Measurements from ENCODE around the gene PRM2.
"Not testable (repeated sequence)": the region's sequence is repeated elsewhere in the genome, so short reads cannot be mapped to it uniquely, and the experiment has no call there.

The PRM2 gene

DNA sequence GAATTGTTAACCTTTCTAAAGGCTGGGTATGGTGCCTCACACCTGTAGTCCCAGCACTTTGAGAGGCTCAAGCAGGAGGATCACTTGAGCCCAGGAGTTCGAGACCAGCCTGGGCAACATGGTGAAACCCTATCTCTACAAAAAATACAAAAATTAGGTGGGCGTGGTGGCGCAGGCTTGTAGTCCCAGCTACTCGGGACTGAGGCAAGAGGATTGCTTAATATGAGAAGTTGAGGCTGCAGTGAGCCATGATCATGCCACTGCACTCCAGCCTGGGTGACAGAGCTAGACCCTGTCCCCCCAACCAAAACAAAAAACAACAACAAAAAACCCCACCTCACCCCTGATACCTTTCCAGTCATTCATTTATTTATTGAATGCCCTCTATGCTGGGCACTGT lies 13.4 kb upstream of the PRM2 start:
- DNase-seq (ENCODE audit: low spot score) = not testable (repeated sequence)

DNA sequence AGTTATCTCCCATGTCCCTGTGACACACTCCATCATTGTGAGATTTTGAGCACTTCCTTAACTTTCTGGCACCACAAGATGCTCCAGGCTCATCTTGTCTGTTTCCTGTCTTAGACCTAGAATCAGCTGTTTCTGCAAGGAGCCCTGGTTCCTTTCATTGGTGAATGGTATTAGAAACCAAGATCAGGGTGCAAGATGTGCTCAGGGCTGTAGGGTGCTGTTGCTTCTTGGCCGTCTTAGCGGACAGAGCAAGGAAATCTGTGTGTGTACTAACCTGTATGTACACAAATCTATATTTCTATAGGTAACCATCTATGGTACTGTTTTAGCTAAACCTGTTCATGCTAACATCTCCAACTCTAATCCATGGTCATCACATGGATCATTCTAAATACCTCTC lies 12.9 kb upstream of the PRM2 start:
- DNase-seq (ENCODE audit: low spot score) = no peak

DNA sequence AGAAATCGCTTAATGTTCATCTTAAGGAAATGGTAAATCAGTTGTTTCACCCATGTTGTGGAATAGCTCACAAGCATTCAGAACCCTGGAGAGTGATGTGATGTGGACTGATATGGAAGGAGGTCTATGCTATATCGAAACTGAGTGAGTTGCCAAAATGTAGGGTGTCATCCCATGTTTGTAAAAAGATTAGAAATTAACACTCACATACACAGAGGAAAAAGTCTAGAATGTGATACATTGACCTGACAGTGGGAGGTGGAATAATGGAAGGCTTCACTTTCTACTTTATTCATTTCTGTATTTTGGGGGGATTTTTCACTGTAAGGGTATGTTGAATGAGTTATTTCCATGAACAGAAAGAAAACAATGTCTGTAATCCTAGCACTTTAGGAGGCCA lies 9.6 kb upstream of the PRM2 start:
- DNase-seq (ENCODE audit: low spot score) = no peak

DNA sequence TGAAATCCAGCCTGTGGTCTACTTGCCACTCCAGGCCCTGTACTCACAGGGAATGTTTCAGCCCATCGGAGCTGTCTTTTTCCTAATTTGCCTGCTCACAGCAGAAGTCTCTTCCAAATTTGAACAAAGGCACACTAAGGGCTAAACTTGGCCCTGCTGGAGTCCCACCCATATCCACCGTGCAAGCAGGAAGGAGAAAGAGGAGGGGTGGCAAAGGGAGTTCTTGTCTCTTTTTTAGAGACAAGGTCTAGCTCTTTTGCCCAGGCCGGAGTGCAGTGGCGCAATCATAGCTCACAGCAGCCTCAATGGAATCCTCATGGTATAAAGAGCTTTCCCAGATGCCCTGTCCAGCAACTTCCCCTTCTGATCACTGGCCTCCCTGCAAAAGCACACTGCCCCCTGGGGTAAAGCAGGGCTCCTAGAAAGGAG lies 7.6 kb upstream of the PRM2 start:
- no peak for DNase-seq (ENCODE audit: low spot score)

DNA sequence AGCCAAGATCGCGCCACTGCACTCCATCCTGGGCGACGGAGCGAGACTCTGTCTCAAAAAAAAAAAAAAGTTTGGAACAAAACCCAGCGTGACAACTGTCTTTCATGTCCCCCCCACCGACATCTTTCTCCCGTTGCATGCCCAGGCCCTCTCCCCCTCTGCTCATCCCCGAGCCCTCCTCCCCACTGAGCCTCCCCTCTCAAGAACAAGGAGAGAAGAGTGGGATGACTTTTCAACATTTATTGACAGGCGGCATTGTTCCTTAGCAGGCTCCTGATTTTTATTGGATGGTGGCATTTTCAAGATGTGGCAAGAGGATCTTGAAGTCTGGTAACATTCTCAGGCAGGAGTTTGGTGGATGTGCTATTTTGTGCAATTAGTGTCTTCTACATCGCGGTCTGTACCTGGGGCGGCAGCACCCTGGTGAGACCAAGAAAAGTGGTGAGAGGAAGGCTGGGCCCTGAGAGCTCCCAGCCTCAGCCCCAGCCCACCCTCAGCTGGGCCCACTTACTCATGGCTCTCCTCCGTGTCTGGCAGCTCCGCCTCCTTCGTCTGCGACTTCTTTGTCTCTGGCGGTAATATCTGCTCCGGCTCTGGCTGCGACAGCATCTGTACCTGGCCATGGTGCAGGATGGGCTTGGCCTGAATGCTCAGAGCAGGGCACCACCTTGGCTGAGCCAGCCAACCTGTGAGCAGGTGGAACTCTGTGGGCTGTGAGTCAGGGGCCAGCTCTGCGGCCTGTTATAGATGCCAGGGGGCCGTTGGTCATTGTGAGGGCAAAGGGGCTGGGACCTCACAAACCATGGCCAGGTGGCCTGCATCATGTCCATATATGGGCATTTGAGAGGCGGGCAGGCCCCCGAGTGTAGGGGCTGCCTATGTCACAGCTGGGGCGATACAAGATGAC lies 4.6 kb upstream of the PRM2 start, which contains the start of gene PRM1:
Gene PRM1 (minus strand): TSS at position 715 of the 907 bp plus-strand sequence. CDS start 92 bp downstream, at position 623.
- no peak for DNase-seq (ENCODE audit: low spot score)

DNA sequence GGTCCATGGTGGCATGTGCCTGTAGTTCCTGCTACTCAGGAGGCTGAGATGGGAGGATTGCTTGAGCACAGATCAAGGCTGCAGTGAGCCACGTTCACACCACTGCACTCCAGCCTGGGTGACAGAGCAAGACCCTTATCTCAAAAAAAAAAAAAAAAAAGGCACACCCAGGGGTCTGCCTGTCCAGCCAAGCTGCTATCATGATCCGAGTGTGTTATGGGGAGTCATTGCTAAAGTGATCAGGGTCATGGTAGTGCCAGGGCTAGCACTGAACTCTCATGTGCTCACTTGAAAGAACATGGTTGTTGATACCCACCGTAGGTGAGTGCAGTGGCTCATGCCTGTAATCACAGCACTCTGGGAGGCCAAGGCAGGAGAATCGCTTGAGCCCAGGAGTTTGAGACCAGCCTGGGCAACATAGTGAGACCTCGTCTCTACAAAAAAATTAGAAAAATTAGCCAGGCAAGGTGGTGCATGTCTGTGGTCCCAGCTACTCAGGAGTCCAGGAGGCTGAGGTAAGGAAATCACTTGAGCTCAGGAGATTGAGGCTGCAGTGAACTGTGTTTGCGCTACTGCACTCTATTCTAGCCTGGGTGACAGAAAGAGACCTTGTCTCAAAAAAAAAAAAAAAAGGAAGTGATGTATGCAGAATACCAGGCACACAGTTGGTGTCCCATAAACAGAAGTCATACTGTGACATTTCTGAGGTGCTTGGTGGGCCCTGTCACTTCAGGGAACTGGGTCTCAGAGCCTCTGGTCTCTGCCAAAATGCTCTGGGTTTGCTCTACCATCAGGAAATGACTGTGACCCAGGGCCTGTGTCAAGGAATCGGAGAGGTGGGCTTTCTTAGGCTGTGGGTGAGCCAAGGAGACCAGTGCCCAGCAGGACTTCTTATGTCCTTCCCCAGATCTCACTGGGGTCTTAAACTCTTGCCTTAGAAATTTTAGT lies 2.7 kb upstream of the PRM2 start:
- DNase-seq (ENCODE audit: low spot score) = no peak

DNA sequence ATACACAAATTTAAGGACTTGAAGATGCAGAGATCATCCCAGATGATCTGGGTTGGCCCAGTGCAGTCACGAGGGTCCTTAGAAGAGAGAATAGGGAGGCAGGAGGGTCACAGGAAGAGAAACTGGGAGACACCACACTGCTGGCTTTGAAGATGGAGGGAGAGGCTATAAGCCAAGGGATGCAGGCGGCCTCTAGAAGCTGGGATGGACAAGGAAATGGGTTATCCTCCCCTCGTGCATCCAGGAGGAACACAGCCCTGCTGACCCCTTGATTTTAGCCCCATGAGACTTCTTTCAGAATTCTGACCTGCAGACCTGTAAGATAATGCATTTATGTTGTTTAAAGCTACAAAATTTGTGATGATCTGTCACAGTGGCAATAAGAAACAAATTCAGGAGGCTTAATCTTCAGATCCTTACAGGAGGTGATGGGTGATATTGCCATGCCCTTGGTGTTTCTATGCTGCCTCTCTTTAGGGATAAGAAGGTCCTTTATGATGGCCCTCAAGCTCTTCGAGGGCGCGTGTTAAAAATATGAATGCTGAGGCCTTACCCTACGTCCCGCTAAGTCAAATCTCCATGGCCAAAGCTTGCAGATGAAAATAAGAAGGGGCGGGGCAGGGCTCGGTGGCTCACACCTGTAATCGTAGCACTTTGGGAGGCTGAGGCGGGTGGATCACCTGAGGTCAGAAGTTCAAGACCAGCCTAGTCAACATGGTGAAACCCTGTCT lies 1.5 kb upstream of the PRM2 start:
- no peak for DNase-seq (ENCODE audit: low spot score)

DNA sequence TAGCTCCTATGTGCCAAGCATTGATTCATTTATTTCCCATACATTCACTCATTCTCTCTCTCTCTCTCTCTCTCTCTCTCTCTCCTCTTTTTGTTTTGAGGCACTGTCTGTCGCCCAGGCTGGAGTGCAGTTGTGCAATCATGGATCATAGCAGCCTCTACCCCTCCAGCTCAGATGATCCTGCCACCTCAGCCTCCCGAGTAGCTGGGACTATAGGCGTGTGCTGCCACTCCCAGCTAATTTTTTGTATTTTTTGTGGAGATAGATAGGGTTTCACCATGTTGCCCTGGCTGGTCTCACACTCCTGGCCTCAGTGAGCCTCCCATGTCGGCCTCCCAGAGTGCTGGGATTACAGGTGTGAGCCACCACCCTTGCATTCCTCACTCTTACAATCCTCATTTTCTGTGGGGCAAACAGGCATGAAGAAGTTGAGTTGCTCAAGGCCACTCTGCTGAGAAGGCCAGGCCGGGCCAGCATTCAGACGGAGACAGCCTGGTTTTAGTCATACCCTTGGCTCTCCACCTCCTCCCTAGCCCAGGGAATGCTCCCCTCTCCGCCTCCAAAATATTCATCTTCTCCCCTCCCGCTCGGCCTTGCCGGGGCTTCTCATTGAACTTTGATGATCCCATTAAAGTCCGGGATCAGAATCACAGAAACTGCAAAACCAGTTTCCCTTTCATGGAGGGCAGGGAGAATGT lies 765 bp upstream of the PRM2 start:
- no peak for DNase-seq (ENCODE audit: low spot score)

DNA sequence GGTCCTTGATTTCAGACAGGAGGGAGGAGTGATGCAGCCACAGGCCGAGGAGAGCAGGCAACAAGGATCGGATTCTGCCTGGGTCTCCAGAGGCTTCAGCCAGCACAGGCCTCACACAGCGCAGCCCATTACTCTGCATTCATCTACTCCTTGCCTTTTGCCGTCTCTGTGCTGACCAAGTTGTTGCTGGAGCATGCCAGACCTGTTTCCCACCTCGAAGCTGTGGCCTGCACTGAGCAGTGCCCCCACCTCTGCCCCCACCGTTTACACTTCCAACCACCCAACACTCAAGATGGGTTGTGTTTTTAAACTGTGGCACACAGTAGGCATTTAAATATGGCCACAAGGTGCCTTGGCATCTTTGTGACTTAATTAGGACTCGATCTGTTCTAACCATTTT lies 1.3 kb downstream of the PRM2 start:
- DNase-seq (ENCODE audit: low spot score) = no peak

DNA sequence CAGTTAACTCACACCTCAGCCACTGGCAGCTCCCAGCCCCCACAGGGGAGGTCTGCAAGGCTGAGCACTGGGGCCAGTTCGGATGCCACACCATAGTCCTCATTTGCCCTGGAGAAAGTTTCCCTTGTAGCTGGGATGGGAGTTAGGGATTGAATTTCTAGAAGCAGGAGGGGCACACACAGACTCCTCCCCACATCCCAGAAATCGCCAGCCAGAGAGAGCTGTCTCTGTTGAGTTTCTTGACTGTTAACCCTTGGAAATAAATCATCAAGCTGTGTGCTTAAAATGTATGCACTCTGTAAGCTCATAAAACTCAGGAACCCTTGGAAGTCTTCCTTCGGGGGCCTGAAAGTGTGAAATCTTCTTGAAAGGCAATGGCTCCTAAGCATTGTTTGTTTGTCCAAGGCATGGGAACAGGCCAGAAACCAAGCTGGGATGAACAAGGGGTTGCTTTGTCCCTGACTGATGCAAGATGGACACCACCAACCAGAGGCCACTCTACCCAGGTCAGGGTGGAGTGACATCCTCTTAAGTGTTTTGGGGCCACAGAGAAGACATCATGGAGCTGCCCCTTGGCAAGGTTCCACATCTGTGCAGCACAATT lies 2.5 kb downstream of the PRM2 start:
- no peak for DNase-seq (ENCODE audit: low spot score)

DNA sequence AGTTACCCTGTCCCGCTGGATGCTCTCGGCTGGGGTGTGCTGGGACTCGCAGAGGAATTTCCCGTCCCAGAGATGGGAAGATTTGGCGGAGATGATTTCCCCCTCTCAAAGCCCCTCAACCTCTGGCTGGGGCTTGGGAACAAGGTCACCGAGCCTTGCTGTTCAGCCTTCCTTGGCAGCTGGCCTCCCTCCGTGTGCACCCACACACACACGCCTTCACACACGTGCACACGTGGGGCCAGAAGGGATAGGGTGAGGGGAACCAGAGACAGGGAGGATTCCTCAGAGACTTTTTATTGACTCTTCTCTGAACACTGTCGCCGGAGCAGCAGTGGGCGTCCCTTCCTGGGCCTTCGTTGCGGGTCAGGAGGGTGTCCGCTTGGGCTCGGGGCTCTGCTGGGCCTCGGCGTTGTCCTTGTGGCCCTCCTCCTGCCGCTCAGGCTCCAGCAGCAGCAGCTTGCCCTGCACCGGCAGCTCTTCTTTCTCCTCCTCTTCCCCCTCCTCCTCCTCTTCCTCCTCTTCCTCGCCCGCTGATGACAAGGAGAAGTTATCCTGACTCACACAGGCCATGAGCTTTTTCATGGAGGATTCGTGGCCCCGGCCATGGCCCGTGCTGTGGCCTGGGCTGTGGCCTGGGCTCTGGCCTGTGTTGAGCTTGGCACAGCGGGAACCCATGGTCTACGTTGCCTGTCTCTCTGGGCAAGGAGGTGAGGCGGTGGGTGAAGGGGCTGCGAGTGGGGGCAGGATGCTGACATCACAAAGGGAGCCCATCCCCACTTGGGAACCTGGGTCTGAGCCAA lies 3.2 kb downstream of the PRM2 start, which contains the start of gene PRM3:
Gene PRM3 (minus strand): TSS at position 709 of the 800 bp plus-strand sequence. CDS start 34 bp downstream, at position 675.
- no peak for DNase-seq (ENCODE audit: low spot score)

DNA sequence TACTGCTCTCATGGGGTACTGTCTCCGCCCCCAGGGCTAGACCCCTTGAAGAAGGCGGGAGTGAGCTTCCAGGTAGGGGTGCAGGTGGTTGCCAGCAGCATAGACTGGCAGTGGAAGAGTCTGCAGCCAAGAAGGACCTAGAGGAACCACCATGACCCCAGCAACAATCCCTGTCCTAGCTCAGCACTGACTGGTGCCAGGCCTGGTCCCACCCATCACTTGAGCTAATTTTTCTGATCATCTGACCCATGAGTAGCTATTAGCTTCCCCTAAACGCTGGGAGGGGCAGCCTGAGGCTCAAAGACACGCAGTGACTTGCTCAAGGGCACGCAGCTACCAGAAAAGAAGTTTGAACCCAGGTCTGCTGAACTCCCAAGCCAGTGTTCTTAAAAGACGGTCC lies 3.8 kb downstream of the PRM2 start:
- no peak for DNase-seq (ENCODE audit: low spot score)

DNA sequence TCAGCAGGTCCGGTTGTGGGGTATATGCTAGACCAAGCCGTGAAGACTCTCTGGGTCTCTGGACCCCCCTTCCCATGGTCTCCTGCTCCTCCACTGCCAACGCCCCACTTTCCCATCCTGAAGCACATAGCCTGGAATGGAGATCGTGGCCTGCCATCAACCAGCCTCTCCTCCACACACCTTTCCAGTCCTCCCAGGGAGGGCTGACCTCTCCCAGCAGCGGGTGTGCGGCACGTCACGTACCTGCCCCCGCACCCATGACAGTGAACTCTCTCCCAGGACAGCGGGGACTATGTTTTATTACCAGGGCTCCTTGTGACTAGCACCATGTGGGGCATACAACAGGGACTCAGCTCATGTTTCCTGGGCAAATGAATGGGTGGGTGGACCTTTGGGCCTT lies 4.7 kb downstream of the PRM2 start:
- no peak for DNase-seq (ENCODE audit: low spot score)

DNA sequence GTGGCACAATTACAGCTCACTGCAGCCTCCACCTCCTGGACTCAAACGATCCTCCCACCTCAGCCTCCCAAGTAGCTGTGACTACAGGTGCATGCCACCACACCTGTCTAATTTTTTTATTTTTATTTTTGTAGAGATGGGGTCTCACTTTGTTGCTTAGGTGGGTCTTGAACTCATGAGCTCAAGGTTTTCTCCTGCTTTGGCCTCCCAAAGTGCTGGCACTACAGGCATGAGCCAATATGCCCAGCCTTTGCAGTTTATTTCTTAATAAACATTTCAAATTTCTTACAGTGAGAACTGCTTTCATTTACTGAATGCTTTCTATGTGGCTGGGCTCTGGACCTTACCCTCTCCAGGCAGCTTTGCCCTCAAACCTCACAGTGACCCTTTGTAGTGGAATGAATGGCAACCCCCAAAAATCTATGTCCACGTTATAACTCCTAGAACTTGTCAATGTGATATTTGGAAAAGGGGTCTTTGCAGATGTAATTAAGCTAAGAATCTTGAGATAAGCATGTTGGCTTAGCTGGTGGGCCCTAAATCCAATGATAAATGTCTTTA lies 5.6 kb downstream of the PRM2 start:
- DNase-seq (ENCODE audit: low spot score) = no peak

DNA sequence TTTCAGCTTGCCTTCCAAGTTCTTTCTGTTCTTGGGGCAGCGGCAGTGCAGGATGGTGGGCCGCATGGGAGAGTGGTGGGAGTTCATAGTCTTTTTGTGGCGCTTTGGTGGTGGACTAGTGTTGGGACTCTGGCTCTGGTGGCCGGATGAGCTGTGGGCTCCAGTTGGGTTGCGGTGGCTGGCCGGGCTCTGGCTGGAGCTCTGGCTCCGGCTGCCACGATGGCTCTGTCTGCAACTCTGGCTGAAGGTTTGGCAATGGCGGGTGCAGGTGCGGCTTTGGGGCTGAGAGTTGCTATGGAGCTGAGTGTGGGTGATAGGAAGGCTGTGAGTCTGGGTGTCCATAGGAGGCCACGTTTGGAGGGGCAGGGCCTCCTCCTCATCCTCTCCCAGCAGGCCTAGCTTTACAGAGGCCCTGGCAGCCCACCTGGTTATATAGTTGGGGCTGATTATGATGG lies 7.3 kb downstream of the PRM2 start, which contains the start of gene TNP2:
Gene TNP2 (minus strand): TSS at position 405 of the 455 bp plus-strand sequence. CDS start 63 bp downstream, at position 342.
- no peak for DNase-seq (ENCODE audit: low spot score)

DNA sequence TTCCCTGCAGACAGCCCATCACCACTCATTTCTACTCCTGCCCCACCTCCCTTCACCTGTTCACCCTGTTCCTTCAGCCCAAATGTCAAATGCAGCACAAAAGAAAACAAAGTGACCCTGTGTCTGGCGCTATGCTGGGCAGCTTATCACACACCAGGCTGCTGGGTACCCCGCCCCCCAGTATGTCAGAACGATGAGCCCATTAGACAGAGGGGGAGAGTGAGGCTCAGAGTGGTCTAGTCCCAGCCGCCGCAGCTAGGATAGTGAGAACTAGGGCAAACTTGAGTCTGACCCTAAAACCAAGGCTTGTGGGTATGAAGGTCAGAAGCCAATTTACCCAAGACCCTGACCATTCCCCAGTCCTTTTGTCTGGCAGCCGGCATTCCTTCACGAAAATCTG lies 11.2 kb downstream of the PRM2 start:
- no peak for DNase-seq (ENCODE audit: low spot score)

DNA sequence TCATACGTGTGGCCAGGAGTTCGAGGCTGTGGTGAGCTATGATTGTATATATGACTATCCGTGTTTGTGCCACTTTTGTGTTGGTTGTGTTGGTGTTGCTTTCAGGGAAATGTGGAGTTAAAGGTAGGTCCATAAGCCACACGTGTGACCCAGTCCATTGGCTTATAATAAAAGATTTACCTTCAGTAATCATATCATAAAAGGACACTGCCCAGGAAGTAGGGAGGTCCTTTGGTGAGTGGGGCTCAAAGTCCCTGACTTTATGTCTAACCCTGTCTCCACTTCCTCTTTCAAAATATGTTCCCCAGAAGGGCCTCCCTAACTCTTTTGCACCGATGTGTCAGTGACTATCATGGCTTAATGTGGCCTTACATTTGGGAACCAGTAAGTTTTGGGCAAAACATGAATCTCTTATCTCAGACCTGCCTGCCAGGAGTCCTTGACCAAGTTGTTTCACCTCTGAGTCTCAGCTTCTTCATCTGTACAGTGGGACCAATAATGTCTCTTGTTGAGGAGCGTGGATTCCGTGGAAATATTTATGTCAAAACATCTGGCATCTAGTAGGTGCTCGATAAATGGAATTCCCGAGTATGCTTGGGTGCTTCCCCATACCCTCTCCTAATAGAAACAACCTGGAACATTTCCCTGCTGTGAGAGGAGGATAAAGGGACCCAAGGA lies 12.0 kb downstream of the PRM2 start:
- DNase-seq (ENCODE audit: low spot score) = no peak

DNA sequence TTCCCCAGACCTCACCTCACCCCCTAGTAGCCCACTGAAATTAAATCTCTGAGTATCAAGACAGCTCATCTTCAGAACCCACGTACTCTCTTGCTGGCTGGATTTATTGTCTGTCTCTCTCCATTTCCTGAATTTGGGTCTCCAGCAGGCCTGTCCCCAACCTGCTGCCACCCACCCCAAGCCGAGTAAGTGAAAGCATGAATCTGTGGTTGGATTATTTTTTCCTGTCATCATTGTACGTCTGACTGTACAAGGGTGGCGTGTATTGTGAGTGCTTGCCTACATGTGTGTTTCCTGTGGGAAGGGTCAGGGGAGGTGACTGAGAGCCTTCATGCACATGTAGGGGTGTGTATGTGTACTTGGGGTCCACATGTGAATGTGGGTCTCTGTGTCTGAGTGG lies 12.5 kb downstream of the PRM2 start:
- no peak for DNase-seq (ENCODE audit: low spot score)

DNA sequence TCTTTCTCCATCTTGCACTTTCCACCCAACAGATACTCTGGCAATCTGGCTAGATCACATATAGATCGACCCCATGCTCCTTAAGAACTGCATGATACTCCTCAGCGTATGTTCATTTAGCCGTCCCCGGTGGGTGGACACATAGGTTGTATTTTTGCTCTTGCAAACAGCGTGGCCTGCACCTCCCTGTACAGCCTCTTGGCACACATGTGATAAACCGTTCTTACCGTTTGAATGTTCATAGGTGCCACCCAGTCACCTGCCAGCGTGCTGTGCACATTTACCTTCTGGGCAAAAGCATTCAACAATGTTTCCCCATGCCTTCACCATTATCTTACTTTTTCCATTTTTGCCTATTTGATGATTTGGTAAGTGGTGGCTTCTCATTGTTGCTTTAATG lies 13.4 kb downstream of the PRM2 start:
- no peak for DNase-seq (ENCODE audit: low spot score)
